ENCODE measurements around the gene TAOK1. TPM values are rescaled to one million over a fixed set of nuclear protein-coding genes. Genes with fewer than 3 reads are reported as not detected.

The TAOK1 gene
- total and polyA plus RNA-seq, 9 of the 15 experiments (the other 6 are each of a cell fraction or from before 2014, with no cell fraction given), result 3.2 to 33.1 (median 16.5) TPM

DNA sequence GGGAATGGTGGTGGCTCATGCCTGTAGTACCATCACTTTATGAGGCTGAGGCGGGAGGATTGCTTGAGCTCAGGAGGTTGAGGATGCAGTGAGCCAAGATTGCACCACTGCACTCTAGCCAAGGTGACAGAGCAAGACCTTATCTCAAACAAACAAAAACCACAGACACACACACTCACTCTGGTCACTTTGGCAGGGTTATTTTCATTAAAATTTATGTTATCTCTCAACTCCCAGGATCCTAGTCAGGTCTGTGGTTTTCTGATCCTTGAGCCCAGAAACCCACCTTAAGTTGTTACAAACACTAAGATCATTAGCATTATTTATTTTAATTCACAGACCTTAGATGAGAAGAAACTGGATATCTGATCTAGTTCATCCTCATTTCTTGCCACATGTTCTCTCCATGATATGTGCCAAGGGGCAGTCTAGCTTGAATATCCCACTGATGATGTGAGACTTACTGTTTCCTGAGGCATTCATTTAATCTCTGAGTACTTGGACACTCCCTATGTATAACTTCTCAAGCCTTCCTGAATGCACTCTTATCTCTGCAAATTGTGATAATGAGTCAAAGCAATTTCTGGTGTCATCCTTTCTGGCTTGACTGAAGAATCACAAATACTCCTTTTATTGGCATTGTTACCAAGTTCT lies 167.0 kb downstream of the TAOK1 start (continued):
- peak; percentile 90 for TF ChIP-seq TAL1 (IDR thresholded peaks at IDR 0.05)
- TF ChIP-seq LARP7 (IDR thresholded peaks at IDR 0.05), result no peak
- TF ChIP-seq ARID1B (IDR thresholded peaks at IDR 0.05), result peak; percentile 95
- TF ChIP-seq GATAD2B (IDR thresholded peaks at IDR 0.05; ENCODE audit: borderline replicate concordance), result peak; percentile 45; the same call in 1 of the 2 replicates
- peak; percentile 31; the same call in 1 of the 2 replicates for TF ChIP-seq MEF2D (tag; conservative IDR thresholded peaks at IDR 0.05; ENCODE audit: low read depth)
- peak; percentile 14; the same call in 1 of the 2 replicates for TF ChIP-seq CXXC5 (CRISPR knock-in tag; IDR thresholded peaks at IDR 0.05)
- TF ChIP-seq DACH1 (IDR thresholded peaks at IDR 0.05; ENCODE audit: partially characterized antibody), result peak; percentile 40
- TF ChIP-seq SMARCE1 (IDR thresholded peaks at IDR 0.05), result peak; percentile 97
- TF ChIP-seq CREM (IDR thresholded peaks at IDR 0.05; ENCODE audit: low read depth), result peak; percentile 37; the same call in 1 of the 2 replicates
- TF ChIP-seq RBM17 (IDR thresholded peaks at IDR 0.05; ENCODE audit: borderline replicate concordance, low read depth, low read length), result no peak
- TF ChIP-seq THRAP3 (IDR thresholded peaks at IDR 0.05; ENCODE audit: borderline replicate concordance), result no peak
- TF ChIP-seq HDAC3 (IDR thresholded peaks at IDR 0.05; ENCODE audit: borderline replicate concordance, partially characterized antibody), result peak; percentile 54
- TF ChIP-seq HMGN3 (IDR thresholded peaks at IDR 0.05; ENCODE audit: borderline replicate concordance, extremely low read depth, insufficient read length, low read depth, low read length), result peak; percentile 61
- TF ChIP-seq MYC (IDR thresholded peaks at IDR 0.05; ENCODE audit: low read depth, low read length), result no peak; the same call in 1 of the 2 replicates
- no peak for TF ChIP-seq MYC (CRISPR knock-in tag; IDR thresholded peaks at IDR 0.05; ENCODE audit: borderline replicate concordance, low read depth)
- TF ChIP-seq MLLT1 (IDR thresholded peaks at IDR 0.05), result peak in 1 of 2 experiments; percentile 96; a peak in 2 of 4 replicates
- no peak for TF ChIP-seq ZNF175 (CRISPR knock-in tag; IDR thresholded peaks at IDR 0.05; ENCODE audit: low read depth)
- no peak for TF ChIP-seq SMC3 (conservative IDR thresholded peaks at IDR 0.05; ENCODE audit: insufficient read depth, low read depth, low read length)
- peak; percentile 93 for TF ChIP-seq SMARCC2 (IDR thresholded peaks at IDR 0.05; ENCODE audit: low read depth)
- no peak for TF ChIP-seq U2AF2 (optimal IDR thresholded peaks at IDR 0.05; ENCODE audit: low read depth, low read length)
- no peak for TF ChIP-seq ZNF740 (CRISPR knock-in tag; IDR thresholded peaks at IDR 0.05)
- no peak for TF ChIP-seq ZNF740 (tag; IDR thresholded peaks at IDR 0.05)
- TF ChIP-seq BCOR (IDR thresholded peaks at IDR 0.05), result peak; percentile 66
- TF ChIP-seq TEAD4 (IDR thresholded peaks at IDR 0.05; ENCODE audit: low read length), result peak; percentile 90
- TF ChIP-seq TEAD4 (CRISPR knock-in tag; IDR thresholded peaks at IDR 0.05; ENCODE audit: borderline replicate concordance), result no peak
- peak; percentile 77 for TF ChIP-seq TCF3 (CRISPR knock-in tag; IDR thresholded peaks at IDR 0.05)
- no peak for TF ChIP-seq ZNF224 (CRISPR knock-in tag; IDR thresholded peaks at IDR 0.05)

Data from K562 (cell line).